SK-N-SH (cell line): Measurements from ENCODE around the gene GLS2. TPM values are rescaled to one million over a fixed set of nuclear protein-coding genes. Genes with fewer than 3 reads are reported as not detected.

Source experiments
- CTCF ChIA-PET: fragments of 300-600, 350-600 bp; formaldehyde crosslinking; extraction: SDS; loops from one replicate; lab custom pipeline; 2021; lab: Yijun Ruan, JAX
- POLR2A ChIA-PET: fragments of 350-600 bp; sonication (Branson Sonifier 250); formaldehyde crosslinking; extraction: SDS; loops from one replicate; lab custom pipeline; 2020; ENCODE audit warnings: antibody characterized with exemption, inconsistent platforms; lab: Yijun Ruan, JAX
- DNase-seq: peaks from one replicate; pipeline ENCODE4 v3.0.0; 2012
- H2AFZ ChIP-seq: fragments of 200-600 bp; sonication (generic); 2 replicates; pipeline ENCODE4 v1.8.1; 2016; ENCODE audit warnings: antibody characterized with exemption, mild to moderate bottlenecking, low read depth
- H3F3A ChIP-seq: fragments of 200-600 bp; sonication (generic); replicated peaks from 2 replicates; pipeline ENCODE3; 2016; ENCODE audit warnings: antibody characterized with exemption, mild to moderate bottlenecking; ENCODE audit not compliant: insufficient read depth
- H3K27ac ChIP-seq, 2 experiments: fragments of 200-500 bp in 1 of 2; fragments of 200-600 bp in 1 of 2; sonication (Bioruptor generic) in 1 of 2; sonication (generic), shearing (Covaris generic) in 1 of 2; 2 replicates each; pipeline versions ENCODE4 v1.5.1 to v1.6.1; 2014 to 2016; ENCODE audit warnings: low read depth in 2 of 2, inconsistent platforms in 1 of 2, low read length in 1 of 2, mild to moderate bottlenecking in 1 of 2, mixed read lengths in 1 of 2
- H3K27me3 ChIP-seq: fragments of 200-600 bp; sonication (generic), shearing (Covaris generic); 2 replicates; pipeline ENCODE4 v1.6.1; 2016; ENCODE audit warnings: mixed run types; ENCODE audit not compliant: insufficient read depth
- H3K36me3 ChIP-seq, 2 experiments: fragments of 200-500 bp in 1 of 2; fragments of 200-600 bp in 1 of 2; sonication (Bioruptor generic) in 1 of 2; sonication (generic) in 1 of 2; replicated peaks in 1 of 2; 2 replicates each; pipeline versions ENCODE3 to v1.5.1; 2014 to 2016; ENCODE audit warnings: low read length in 1 of 2, mild to moderate bottlenecking in 1 of 2; ENCODE audit not compliant: insufficient read depth in 2 of 2, control insufficient read depth in 1 of 2
- H3K4me1 ChIP-seq, 2 experiments: fragments of 200-500 bp in 1 of 2; fragments of 200-600 bp in 1 of 2; sonication (Bioruptor generic) in 1 of 2; sonication (generic), shearing (Covaris generic) in 1 of 2; 2 replicates each; pipeline versions ENCODE4 v1.5.1 to v1.6.1; 2014 to 2016; ENCODE audit warnings: low read depth in 1 of 2, low read length in 1 of 2, mixed run types in 1 of 2; ENCODE audit not compliant: insufficient read depth in 2 of 2, control insufficient read depth in 1 of 2
- H3K4me2 ChIP-seq: fragments of 200-600 bp; sonication (generic), shearing (Covaris generic); 2 replicates; pipeline ENCODE4 v1.6.1; 2017; ENCODE audit warnings: mixed run types
- H3K4me3 ChIP-seq, 2 experiments: fragments of 200-500 bp in 1 of 2; fragments of 200-600 bp in 1 of 2; sonication (Bioruptor generic) in 1 of 2; sonication (generic), shearing (Covaris generic) in 1 of 2; 2 replicates each; pipeline versions ENCODE4 v1.5.1 to v1.8.1; 2014 to 2016; ENCODE audit warnings: low read depth in 2 of 2, inconsistent platforms in 1 of 2, low read length in 1 of 2, mild to moderate bottlenecking in 1 of 2, mixed read lengths in 1 of 2, moderate library complexity in 1 of 2
- H3K79me2 ChIP-seq: fragments of 200-600 bp; sonication (generic); 2 replicates; pipeline ENCODE4 v1.8.1; 2017; ENCODE audit warnings: mild to moderate bottlenecking; ENCODE audit not compliant: insufficient read depth
- H3K9ac ChIP-seq: fragments of 200-600 bp; sonication (generic); 2 replicates; pipeline ENCODE4 v1.6.1; 2017; ENCODE audit warnings: mixed run types
- H3K9me2 ChIP-seq: fragments of 200-600 bp; sonication (generic); 2 replicates; pipeline ENCODE4 v1.6.1; 2017; ENCODE audit warnings: mixed run types
- H3K9me3 ChIP-seq: fragments of 200-600 bp; sonication (generic); 2 replicates; pipeline ENCODE4 v1.6.1; 2017; ENCODE audit warnings: mixed run types, mild to moderate bottlenecking, moderate library complexity
- H4K20me1 ChIP-seq: fragments of 200-600 bp; sonication (generic); 2 replicates; pipeline ENCODE4 v1.6.1; 2017; ENCODE audit warnings: mild to moderate bottlenecking, mixed run types; ENCODE audit not compliant: insufficient read depth
- EP300 ChIP-seq, 2 experiments: IDR thresholded peaks; 2 replicates each; pipeline versions ENCODE4 v1.4.0 to v1.6.1; 2012; ENCODE audit warnings: borderline replicate concordance in 1 of 2, low read depth in 1 of 2, low read length in 1 of 2
- FOSL2 ChIP-seq: IDR thresholded peaks from 2 replicates; pipeline ENCODE4 v1.4.0; 2012; ENCODE audit warnings: low read depth, mild to moderate bottlenecking, moderate library complexity, borderline replicate concordance
- FOXJ3 ChIP-seq: sonication (generic); formaldehyde crosslinking; IDR thresholded peaks from 2 replicates; pipeline ENCODE4 v1.5.1; 2020; ENCODE audit warnings: mild to moderate bottlenecking, missing genetic modification reagents
- GABPA ChIP-seq: IDR thresholded peaks from 2 replicates; pipeline ENCODE4 v1.4.0; 2012; ENCODE audit warnings: low read depth, mild to moderate bottlenecking
- MAX ChIP-seq: IDR thresholded peaks from 2 replicates; pipeline ENCODE4 v1.4.0; 2012; ENCODE audit warnings: low read depth
- REST ChIP-seq: IDR thresholded peaks from 2 replicates; pipeline ENCODE4 v1.6.1; 2012; ENCODE audit warnings: mild to moderate bottlenecking, low read depth, low read length, moderate library complexity
- RFX5 ChIP-seq: IDR thresholded peaks from 2 replicates; pipeline ENCODE4 v1.6.1; 2012; ENCODE audit warnings: mild to moderate bottlenecking, improper control_type of control experiment, low read length
- RXRA ChIP-seq: IDR thresholded peaks from 2 replicates; pipeline ENCODE4 v1.4.0; 2012; ENCODE audit warnings: low read depth, mild to moderate bottlenecking, borderline replicate concordance
- TAF1 ChIP-seq: IDR thresholded peaks from 2 replicates; pipeline ENCODE4 v1.6.1; 2012; ENCODE audit warnings: low read depth, mild to moderate bottlenecking, low read length, moderate library complexity, borderline replicate concordance
- TCF12 ChIP-seq: IDR thresholded peaks from 2 replicates; pipeline ENCODE4 v1.4.0; 2012
- ZBTB33 ChIP-seq: IDR thresholded peaks from 2 replicates; pipeline ENCODE4 v1.4.0; 2012; ENCODE audit warnings: low read depth, borderline replicate concordance
- WGBS: methylation state at CpG from one replicate; pipeline ENCODE4 v1.1.6; 2017; ENCODE audit warnings: low lambda C conversion rate; 5-methylcytosine and 5-hydroxymethylcytosine counted together
- polyA plus RNA-seq, 3 experiments: library from polyadenylated mRNA; depleted of rRNA; stranded (reverse); fragments of >200 nt; gene quantifications; 2 replicates each; pipeline ENCODE4 v1.2.3, GENCODE V29; 2012
- TF ChIP-seq, protein P1 (sequence below): fragments of 150-350 bp; IDR thresholded peaks from 2 replicates; pipeline ENCODE4 v1.6.1; 2017; ENCODE audit warnings: antibody characterized with exemption, low read length, low read depth, borderline replicate concordance

Gene GLS2
- polyA plus RNA-seq, 1 of the 3 experiments (the other 2 are of a cell fraction), result 2.1 TPM

DNA sequence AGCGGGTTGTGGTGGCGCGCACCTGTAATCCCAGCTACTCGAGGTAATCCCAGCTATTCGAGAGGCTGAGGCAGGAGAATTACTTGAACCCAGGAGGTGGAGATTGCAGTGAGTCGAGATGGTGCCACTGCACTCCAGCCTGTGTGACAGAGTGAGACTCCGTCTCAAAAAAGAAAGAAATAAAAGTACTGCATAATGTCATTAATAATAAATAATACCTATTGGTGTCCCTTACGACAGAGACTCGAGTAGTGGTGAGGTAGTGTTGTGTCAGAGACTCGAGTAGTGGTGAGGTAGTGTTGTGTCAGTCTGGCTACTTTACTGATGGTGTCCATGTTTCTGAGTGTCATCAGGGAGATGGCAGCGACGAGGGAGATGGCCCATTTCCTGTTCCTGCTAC, 1.3 kb downstream of the GLS2 start (continued):
- TF ChIP-seq RFX5 (no peak), EP300 (IDR thresholded peaks at IDR 0.05; ENCODE audit: borderline replicate concordance in 1 of 2, low read depth in 1 of 2, low read length in 1 of 2) (no peak), MAX (no peak)
- TF ChIP-seq, protein P1, sequence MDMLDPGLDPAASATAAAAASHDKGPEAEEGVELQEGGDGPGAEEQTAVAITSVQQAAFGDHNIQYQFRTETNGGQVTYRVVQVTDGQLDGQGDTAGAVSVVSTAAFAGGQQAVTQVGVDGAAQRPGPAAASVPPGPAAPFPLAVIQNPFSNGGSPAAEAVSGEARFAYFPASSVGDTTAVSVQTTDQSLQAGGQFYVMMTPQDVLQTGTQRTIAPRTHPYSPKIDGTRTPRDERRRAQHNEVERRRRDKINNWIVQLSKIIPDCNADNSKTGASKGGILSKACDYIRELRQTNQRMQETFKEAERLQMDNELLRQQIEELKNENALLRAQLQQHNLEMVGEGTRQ, result no peak

- Histone ChIP-seq H3K27me3 (peaks cover 2% of the 10 kb centered on the region; the same call in 1 of the 2 replicates), H3K27ac (no peak overlapping the region), H3K4me1 (peaks cover 0 to 10% of the 10 kb centered on the region in 2 experiments; a peak in 1 of 4 replicates), H2AFZ (no peak overlapping the region), H3K79me2 (no peaks in the 10 kb centered on the region), H4K20me1 (no peaks in the 10 kb centered on the region), H3K9me3 (no peaks in the 10 kb centered on the region), H3K4me2 (no peak overlapping the region), H3F3A (peaks cover 5% of the 10 kb centered on the region), H3K4me3 (no peak overlapping the region), H3K36me3 (no peaks in the 10 kb centered on the region), H3K9me2 (no peaks in the 10 kb centered on the region), H3K9ac (no peak overlapping the region)
- CTCF ChIA-PET, result interaction anchor here (0.8 kb wide), 1 partner anchor 278 kb away, joined by 3 read pairs; no protein-coding TSS in a partner anchor
- DNase-seq, result no peak
- POLR2A ChIA-PET, result no interaction called here
- no peak for TF ChIP-seq FOSL2
- TF ChIP-seq ZBTB33, result no peak
- no peak for TF ChIP-seq TAF1
- TF ChIP-seq TCF12, result no peak
- TF ChIP-seq EP300 (IDR thresholded peaks at IDR 0.05; ENCODE audit: borderline replicate concordance in 1 of 2, low read depth in 1 of 2, low read length in 1 of 2), result no peak
- TF ChIP-seq REST, result no peak
- no peak for TF ChIP-seq RXRA
- TF ChIP-seq FOXJ3 (CRISPR knock-in tag), result no peak
- no peak for TF ChIP-seq GABPA
- 59% methylated on average over 1 of the region's 1 CpG for WGBS
Observed at GRCh38 chr12:56484566-56484965, 3.4 kb downstream of the GLS2 start.
